Stimulated activated CD8-positive, alpha-beta memory T cell treated with anti-CD3 and anti-CD28 coated beads, Interleukin-15, amount 100 ng/mL, for 1 hour (primary cell): ENCODE measurements around the gene SSTR1.

Experiments used
- DNase-seq: peaks from one replicate; pipeline ENCODE4 v3.0.0-alpha.2; 2020; ENCODE audit warnings: low read depth

The SSTR1 gene

DNA sequence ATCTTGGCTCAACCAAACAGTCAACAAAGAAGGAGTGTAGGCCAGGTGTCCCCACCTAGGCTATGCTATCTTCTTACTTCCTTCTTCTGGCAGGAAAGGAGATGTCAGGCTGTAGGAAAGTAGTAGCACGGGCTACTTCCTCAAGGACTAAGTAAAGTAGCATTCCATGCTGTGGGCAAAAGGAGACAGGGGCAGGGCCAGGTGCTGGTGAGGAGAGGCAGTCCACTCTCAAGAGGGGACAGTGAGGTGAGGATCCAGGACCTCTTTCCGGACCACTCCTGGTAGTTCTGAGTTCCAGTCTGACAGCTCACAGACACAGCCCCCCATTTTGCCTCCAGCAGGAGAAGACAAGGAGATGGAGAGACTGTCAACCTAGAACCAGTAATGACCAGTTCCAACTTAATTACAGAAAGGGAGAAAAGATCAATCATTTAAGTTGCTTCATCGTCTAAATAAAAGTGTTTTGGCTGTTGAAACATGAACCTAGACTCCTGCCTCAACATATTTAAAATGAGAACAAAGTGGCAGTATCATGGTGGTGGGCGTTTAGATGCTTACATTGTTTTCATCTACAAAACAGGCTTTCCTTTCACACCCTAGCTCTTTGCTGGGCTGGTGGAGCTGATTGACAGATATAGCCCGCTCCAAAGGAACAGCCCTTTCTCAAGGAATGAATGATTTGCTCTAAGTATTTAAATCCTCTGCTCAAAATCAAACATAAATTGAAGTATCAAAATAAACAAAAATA is 5.1 kb upstream of the SSTR1 start:
- DNase-seq: no peak

DNA sequence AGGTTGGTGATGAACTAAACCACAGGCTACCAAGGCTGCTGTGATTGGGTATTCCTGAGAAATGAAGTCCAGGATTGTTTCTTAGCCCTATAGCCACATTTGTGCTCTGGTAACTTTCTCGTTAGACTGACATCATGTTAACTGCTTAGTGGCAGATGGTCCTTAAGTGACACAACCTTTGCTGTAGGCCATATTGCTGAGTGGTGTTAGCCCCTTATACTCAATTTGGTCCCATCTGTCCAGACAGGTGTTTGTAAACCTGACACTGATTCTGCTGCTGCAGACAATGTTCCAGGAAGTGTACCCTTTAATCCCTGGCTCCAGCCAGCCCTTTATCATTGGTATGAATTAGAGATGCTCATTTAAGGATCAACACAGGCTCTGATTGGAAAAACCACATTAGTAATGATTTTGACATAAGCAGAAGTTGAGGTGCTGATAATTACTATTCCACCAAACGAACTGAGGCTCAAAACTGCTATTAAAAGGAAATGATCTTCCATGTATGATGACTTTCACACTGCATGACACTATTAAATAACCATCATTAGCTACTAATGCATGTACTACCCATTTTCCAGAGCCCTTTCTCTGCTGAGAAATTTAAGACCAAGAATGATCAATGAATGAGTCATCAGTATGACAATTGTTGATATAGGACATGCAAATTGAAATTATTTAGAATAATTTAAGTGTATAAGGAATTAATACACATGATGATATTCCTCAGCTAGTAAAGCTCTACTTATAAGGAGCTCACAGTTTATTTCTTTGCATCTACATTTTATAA is 3.6 kb upstream of the SSTR1 start:
- DNase-seq: no peak

DNA sequence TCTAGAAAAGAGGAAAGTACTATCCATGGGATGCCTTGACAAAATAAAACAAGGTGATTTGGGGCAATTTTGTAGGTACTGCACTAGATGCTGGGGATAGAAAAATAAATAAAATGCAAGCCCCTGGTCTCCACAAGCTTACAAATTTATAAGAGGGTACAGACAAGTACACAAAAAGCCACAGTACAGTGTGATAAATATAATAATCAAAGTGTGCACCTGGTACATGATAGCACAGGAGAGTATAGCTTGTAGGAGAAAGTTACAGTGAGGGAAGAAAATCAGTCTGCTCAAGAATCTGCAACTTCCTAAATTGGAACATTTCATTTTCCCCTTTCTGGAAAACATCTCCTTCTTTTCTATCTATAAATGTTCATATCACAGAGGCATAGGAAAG is 3.0 kb upstream of the SSTR1 start:
- DNase-seq: no peak

DNA sequence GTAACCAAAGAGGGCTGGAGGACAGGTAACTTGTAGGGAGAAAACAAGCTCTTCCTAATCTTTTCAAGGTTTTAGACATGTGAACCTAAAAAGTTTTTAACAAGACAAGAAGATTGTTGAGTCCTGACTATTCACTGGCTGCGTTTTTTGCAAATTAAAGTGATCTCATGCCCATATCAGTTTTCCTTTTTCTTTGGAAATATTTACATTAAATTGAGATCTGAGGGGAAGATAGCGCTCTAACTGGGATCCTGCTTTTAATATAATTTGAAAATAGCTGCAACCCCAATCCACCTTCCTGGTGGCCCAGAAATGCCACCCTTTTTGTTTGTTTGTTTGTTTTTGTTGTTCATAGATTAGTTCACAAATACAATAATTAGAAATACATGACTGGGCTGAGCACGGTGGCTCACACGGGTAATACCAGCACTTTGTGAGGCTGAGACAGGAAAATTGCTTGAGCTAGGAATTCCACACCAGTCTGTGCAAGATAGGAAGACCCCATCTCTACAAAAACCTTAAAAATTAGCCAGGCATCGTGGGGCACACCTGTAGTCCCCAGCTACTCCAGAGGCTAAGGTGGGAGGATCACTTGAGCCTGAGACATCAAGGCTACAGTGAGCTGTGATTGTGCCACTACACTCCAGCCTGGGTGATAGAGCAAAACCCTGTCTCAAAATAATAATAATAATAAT is 2.4 kb upstream of the SSTR1 start:
- no peak for DNase-seq

DNA sequence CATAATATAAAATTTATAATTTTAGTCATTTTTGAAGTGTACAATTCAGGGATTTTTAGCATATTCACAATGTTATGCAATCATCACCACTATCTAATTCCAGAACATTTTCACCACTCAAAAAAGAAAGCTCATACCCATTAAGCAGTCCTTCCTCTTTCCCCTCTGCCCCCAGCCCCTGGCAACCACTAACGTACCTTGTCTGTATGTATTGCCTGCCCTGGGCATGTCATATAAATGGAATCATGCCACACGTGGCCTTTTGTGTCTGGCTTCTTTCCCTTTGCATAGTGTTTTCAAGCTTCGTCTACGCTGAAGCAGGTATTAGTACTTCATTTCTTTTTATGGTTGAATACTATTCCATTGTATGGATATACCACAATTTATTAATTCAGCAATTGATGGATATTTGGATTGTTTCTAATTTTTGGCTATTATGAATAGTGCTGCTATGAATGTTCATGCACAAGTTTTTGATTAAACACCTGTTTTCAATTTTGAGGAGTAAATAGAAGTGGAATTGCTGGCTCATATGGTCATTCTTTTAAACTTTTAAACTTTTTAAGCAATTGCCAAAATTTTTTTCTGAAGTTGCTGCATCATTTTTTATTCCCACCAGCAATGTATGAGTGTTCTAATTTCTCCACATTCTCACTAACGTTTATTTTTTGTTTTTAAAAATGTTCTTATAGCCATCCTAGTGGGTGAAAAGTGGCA is 1.6 kb upstream of the SSTR1 start:
- no peak for DNase-seq

DNA sequence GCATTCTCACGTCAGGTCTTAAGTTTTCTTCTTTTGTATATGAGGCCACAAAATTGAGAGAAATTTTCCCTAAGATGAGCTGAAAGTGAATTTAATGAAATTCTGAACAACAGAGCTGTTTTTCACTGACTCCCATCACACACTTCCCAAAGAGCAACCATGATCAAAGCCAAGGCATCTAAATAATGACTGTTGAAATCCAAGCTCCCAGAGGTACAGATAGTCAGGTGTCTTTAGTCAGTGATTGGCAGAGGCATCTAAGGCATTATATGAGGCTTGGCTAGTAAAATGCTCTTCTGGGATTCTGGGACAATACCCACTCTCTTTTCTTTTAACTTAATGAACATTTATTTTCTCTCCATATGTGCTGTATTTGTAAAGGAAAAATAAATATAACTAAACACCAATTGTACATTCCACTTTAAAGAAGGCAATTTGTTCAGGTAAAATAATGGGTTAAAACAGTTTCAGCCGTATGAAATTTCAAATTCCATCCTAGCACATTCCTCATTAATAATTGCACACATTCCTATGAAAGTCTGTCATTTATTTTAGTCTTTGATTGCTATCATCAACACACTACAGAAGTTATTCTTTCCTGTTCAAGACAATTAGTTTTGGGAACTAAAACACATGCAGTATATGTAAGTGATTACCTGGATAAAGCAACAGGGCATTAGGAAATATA is 871 bp upstream of the SSTR1 start:
- no peak for DNase-seq

DNA sequence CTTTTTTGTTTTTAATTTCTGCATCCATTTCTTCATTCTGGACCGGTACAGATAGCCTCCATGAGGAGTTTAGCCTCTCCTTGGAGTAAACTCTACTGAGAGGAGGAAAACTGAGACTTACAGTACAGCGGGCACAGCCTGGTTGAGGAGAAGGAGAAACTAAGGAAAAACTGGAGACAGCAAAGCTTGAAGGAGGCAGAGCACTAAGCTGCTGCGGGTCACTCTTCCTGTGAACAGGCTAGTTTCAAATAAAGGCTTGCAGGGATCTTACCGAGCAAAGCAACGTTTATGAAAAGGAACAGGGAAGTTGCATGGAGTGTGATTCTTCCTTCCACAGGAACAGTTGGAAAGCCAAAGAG is 348 bp upstream of the SSTR1 start:
- DNase-seq: no peak

DNA sequence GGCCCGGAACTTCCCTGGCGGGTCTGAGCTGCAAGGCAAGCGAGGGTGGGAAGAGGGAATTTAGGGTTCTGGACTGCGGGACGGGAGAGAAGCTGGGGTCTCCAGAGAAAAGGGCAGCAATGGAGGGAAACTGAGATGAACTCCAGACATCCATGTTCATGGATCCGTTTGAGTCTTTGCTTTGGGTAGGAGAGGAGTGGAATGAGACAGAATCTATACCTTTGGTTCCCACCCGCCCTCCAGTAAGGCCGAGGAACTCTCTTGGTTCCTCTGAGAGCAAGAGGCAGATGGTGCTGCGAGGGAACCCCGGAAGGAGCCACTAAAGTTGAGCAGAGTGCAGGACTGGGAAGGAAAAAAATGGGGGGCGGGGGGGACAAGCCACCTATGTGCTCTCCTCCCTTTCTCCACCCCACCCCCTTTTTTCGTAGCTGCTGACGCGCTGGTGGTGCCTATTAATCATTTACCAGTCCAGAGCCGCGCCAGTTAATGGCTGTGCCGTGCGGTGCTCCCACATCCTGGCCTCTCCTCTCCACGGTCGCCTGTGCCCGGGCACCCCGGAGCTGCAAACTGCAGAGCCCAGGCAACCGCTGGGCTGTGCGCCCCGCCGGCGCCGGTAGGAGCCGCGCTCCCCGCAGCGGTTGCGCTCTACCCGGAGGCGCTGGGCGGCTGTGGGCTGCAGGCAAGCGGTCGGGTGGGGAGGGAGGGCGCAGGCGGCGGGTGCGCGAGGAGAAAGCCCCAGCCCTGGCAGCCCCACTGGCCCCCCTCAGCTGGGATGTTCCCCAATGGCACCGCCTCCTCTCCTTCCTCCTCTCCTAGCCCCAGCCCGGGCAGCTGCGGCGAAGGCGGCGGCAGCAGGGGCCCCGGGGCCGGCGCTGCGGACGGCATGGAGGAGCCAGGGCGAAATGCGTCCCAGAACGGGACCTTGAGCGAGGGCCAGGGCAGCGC is 1.2 kb downstream of the SSTR1 start:
- DNase-seq: no peak

DNA sequence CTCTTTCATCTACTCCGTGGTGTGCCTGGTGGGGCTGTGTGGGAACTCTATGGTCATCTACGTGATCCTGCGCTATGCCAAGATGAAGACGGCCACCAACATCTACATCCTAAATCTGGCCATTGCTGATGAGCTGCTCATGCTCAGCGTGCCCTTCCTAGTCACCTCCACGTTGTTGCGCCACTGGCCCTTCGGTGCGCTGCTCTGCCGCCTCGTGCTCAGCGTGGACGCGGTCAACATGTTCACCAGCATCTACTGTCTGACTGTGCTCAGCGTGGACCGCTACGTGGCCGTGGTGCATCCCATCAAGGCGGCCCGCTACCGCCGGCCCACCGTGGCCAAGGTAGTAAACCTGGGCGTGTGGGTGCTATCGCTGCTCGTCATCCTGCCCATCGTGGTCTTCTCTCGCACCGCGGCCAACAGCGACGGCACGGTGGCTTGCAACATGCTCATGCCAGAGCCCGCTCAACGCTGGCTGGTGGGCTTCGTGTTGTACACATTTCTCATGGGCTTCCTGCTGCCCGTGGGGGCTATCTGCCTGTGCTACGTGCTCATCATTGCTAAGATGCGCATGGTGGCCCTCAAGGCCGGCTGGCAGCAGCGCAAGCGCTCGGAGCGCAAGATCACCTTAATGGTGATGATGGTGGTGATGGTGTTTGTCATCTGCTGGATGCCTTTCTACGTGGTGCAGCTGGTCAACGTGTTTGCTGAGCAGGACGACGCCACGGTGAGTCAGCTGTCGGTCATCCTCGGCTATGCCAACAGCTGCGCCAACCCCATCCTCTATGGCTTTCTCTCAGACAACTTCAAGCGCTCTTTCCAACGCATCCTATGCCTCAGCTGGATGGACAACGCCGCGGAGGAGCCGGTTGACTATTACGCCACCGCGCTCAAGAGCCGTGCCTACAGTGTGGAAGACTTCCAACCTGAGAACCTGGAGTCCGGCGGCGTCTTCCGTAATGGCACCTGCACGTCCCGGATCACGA is 2.2 kb downstream of the SSTR1 start:
- no peak for DNase-seq

DNA sequence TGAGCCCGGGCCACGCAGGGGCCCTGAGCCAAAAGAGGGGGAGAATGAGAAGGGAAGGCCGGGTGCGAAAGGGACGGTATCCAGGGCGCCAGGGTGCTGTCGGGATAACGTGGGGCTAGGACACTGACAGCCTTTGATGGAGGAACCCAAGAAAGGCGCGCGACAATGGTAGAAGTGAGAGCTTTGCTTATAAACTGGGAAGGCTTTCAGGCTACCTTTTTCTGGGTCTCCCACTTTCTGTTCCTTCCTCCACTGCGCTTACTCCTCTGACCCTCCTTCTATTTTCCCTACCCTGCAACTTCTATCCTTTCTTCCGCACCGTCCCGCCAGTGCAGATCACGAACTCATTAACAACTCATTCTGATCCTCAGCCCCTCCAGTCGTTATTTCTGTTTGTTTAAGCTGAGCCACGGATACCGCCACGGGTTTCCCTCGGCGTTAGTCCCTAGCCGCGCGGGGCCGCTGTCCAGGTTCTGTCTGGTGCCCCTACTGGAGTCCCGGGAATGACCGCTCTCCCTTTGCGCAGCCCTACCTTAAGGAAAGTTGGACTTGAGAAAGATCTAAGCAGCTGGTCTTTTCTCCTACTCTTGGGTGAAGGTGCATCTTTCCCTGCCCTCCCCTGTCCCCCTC is 3.0 kb downstream of the SSTR1 start:
- no peak for DNase-seq

DNA sequence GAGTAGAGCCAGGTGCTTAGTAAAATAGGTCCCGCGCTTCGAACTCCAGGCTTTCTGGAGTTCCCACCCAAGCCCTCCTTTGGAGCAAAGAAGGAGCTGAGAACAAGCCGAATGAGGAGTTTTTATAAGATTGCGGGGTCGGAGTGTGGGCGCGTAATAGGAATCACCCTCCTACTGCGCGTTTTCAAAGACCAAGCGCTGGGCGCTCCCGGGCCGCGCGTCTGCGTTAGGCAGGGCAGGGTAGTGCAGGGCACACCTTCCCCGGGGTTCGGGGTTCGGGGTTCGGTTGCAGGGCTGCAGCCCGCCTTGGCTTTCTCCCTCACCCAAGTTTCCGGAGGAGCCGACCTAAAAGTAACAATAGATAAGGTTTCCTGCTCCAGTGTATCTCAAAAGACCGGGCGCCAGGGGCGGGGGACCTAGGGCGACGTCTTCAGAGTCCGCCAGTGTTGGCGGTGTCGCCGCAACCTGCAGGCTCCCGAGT is 3.6 kb downstream of the SSTR1 start:
- DNase-seq: no peak

DNA sequence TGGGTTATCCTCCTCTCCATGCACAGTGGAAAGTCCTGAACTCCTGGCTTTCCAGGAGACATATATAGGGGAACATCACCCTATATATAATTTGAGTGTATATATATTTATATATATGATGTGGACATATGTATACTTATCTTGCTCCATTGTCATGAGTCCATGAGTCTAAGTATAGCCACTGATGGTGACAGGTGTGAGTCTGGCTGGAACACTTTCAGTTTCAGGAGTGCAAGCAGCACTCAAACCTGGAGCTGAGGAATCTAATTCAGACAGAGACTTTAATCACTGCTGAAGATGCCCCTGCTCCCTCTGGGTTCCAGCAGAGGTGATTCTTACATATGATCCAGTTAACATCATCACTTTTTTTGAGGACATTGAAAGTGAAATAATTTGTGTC is 4.4 kb downstream of the SSTR1 start:
- no peak for DNase-seq

DNA sequence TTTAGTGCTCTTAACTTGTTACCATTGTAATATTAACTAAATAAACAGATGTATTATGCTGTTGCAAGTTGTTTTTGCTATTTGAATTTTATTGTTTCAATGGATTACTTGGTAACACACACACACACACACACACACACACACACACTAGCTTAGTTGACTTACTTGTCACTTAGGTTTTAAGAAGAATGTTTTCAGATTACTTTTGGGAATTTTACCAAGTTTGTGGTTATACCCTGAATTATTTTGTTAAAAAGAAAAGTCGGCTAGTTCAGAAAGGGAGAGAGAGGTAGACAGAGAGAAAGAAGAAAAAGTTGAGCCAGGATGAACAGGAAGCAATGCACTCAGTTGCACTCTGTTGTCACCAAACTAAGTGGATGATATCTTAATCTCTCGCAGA is 5.3 kb downstream of the SSTR1 start:
- DNase-seq: no peak

DNA sequence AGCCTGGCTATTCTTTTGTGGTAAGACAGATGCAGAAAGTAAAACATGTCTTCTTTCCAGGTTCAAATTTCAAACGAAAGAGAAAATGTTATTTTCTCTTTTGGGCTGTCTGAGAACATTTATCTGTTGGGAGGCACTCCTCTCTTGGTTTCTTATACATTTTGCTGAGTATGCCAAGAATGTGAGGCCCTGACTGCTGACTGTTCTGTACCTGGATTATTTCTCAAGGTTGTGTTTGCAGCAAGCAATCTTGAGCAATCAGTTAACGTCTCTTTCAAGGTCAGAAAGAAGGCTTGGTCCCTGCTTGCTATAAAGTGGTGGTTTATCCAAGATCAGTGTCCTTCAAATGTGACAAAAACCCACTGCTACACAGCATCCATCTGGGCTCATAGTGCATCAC is 9.8 kb downstream of the SSTR1 start:
- no peak for DNase-seq

DNA sequence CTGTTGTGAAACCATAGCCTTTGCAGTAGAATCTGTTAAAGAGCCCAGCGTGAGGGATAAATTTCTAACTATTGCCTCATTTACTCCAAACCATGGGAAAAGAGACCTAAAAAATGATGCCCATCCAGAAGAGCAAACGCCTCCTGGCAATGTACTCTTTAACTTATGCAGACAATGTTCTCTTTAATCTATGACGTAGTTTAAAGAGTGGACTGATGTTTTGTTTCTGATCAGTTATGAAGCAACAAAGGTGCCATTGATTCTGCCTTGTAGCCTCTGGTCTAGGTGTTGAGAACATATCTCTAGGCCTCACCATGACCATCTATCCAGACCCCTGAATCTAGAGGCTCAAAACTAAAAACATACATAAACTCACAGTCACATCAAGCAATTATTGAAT is 13.4 kb downstream of the SSTR1 start:
- no peak for DNase-seq

DNA sequence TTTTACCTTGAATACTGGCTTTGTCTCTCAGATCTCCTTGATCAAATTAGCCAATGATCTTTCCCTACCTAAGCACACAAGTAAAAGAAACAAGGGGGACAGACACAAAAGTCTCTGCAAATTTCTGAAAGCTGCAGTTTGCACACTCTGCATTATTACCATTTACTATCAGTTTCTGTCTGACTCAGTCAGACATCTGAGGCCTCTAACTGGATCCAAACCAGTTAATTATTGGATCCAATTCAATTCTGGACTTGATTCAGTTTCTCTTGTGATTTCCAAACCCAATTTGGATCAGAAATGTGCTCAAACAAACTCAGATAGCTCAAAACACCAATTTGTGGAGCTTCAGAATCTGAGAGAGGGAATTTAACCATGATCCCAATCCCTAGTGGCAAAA is 16.6 kb downstream of the SSTR1 start:
- no peak for DNase-seq

DNA sequence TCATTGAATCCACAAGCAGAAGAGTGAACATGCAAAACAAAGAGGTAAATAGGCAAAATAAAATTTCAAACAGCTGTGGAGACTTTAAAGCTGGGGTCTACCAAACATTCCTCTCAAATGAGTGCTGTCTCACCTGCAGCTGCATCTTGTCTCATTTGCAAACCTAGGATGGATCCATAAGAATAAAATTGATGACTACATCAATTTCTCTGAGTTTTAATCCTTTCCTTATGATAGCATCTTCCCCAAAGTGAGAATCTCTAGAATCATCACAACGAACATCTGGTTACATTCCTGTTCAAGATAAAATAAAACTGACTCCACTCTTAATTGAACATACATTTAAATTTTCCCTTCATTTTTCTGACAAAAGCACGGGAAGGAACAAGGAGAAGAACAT is 18.2 kb downstream of the SSTR1 start:
- DNase-seq: no peak

DNA sequence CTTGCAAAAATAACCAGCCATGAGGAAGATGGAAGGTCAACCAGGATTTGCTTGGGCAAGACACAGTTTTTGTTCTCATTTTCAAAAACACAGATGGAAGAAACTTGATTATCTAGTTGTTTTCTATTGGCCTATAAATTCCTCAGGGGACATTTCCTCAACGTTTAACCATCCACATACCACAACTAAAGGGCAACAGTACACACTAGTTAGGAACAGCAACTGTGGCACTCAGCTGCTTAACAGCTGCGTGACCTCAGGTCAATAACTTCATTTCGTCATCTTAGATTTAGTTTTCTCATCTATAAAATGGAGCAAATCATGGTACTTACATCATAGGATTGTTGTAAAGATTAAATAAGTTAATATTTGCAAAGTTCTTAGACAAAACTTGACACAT is 18.7 kb downstream of the SSTR1 start:
- no peak for DNase-seq

DNA sequence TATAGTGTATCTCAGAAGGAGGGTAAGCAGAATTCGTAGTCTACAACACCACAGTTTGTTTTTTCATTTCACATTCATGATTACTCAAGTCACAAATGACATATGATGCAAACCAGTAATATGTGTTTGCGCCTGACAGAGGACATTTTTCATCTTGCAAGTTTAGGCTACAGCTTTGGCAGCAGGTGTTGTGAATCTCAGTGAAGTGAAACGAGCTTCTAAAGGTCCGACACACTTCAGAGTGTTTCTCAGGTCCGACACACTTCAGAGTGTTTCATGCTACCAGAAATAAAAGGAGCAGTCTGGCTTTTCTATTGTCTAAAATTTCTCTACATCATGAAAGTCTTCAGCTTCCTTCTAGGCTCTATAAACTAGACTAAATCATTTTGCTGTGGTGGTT is 25.5 kb downstream of the SSTR1 start:
- DNase-seq: no peak
